HCT116 (cell line): ENCODE data around the gene SNX13. TPM values are rescaled to one million over a fixed set of nuclear protein-coding genes. Genes with fewer than 3 reads are reported as not detected.

Experiments used
- ATAC-seq: fragments of 200-7000 bp; cut with Tn5 transposase; 2 replicates; pipeline ENCODE4 v1.9.1; 2020; ENCODE audit warnings: mild to moderate bottlenecking, moderate library complexity
- BruUV-seq: library from RNA; stranded (reverse); fragments of 400-500 nt; replicated peaks from 2 replicates; lab custom pipeline; 2021; lab: Mats Ljungman, UMichigan
- CTCF ChIA-PET: fragments of 300-600 bp; sonication (Branson Sonifier 250); formaldehyde crosslinking; loops from one replicate; lab custom pipeline; 2021; ENCODE audit warnings: antibody characterized with exemption; lab: Charles Lee
- POLR2A ChIA-PET: fragments of 300-600, 350-600 bp; sonication (Branson Sonifier 250); formaldehyde crosslinking; loops from one replicate; lab custom pipeline; 2021; ENCODE audit warnings: antibody characterized with exemption; lab: Charles Lee
- RAD21 ChIA-PET, 2 experiments: fragments of 300-600 bp; sonication (Branson Sonifier 250); formaldehyde crosslinking; loops; one replicate each; lab custom pipeline; 2023; ENCODE audit warnings: low total read pairs in 2 of 2; ENCODE audit not compliant: uncharacterized antibody in 2 of 2, unreplicated experiment in 2 of 2, low non-redundant PET in 1 of 2; lab: Charles Lee
- DNase-seq: peaks from one replicate; pipeline ENCODE4 v3.0.0-alpha.2; 2010; ENCODE audit warnings: low read depth, low spot score
- H2AFZ ChIP-seq: fragments of 200-600 bp; shearing (Covaris generic), sonication (generic); 2 replicates; pipeline ENCODE4 v1.6.1; 2017; ENCODE audit warnings: low read depth, mixed run types, mixed read lengths, antibody characterized with exemption, low read length; ENCODE audit not compliant: poor library complexity, severe bottlenecking
- H3K27ac ChIP-seq: 2 replicates; pipeline ENCODE4 v1.5.1; 2012; ENCODE audit warnings: low read depth, low read length
- H3K27me3 ChIP-seq: fragments of 200-600 bp; sonication (generic); 2 replicates; pipeline ENCODE4 v1.6.1; 2016; ENCODE audit warnings: mixed run types, low read length, mixed read lengths; ENCODE audit not compliant: insufficient read depth
- H3K36me3 ChIP-seq, 2 experiments: fragments of 200-500 bp in 1 of 2; fragments of 200-600 bp in 1 of 2; sonication (Bioruptor generic) in 1 of 2; sonication (generic) in 1 of 2; 2 replicates each; pipeline versions ENCODE4 v1.5.1 to v1.6.1; 2014 to 2016; ENCODE audit warnings: low read length in 2 of 2, inconsistent platforms in 1 of 2, mixed read lengths in 1 of 2, mixed run types in 1 of 2; ENCODE audit not compliant: insufficient read depth in 2 of 2, control insufficient read depth in 1 of 2
- H3K4me1 ChIP-seq, 2 experiments: fragments of 200-600 bp in 1 of 2; sonication (generic) in 1 of 2; 2 replicates each; pipeline versions ENCODE4 v1.5.1 to v1.6.1; 2012 to 2017; ENCODE audit warnings: low read length in 2 of 2, inconsistent platforms in 1 of 2, mild to moderate bottlenecking in 1 of 2, mixed read lengths in 1 of 2, mixed run types in 1 of 2, moderate library complexity in 1 of 2; ENCODE audit not compliant: insufficient read depth in 2 of 2, control insufficient read depth in 1 of 2
- H3K4me2 ChIP-seq: fragments of 200-600 bp; sonication (generic); 2 replicates; pipeline ENCODE4 v1.6.1; 2017; ENCODE audit warnings: mixed run types, low read length, mixed read lengths
- H3K4me3 ChIP-seq, 2 experiments: fragments of 200-600 bp in 1 of 2; sonication (generic) in 1 of 2; replicated peaks in 1 of 2; 2 replicates each; pipeline ENCODE4 v1.5.1; 2011 to 2016; ENCODE audit warnings: low read length in 2 of 2, control low read depth in 1 of 2, low read depth in 1 of 2, mild to moderate bottlenecking in 1 of 2, mixed read lengths in 1 of 2, mixed run types in 1 of 2
- H3K79me2 ChIP-seq: fragments of 200-600 bp; sonication (generic); 2 replicates; pipeline ENCODE4 v1.6.1; 2017; ENCODE audit warnings: mild to moderate bottlenecking, mixed run types, low read length, moderate library complexity, mixed read lengths; ENCODE audit not compliant: insufficient read depth
- H3K9ac ChIP-seq: fragments of 200-600 bp; sonication (generic); 2 replicates; pipeline ENCODE4 v1.6.1; 2016; ENCODE audit warnings: low read length, mixed read lengths
- H3K9me2 ChIP-seq: fragments of 200-600 bp; sonication (generic), shearing (Covaris generic); 2 replicates; pipeline ENCODE4 v1.6.1; 2017; ENCODE audit warnings: mixed run types, mild to moderate bottlenecking, moderate library complexity; ENCODE audit not compliant: insufficient read depth
- H3K9me3 ChIP-seq, 2 experiments: fragments of 200-500 bp in 1 of 2; fragments of 200-600 bp in 1 of 2; sonication (Bioruptor generic) in 1 of 2; sonication (generic) in 1 of 2; 2 replicates each; pipeline ENCODE4 v1.6.1; 2014 to 2017; ENCODE audit warnings: low read length in 2 of 2, mixed read lengths in 2 of 2, inconsistent platforms in 1 of 2, low read depth in 1 of 2, mild to moderate bottlenecking in 1 of 2, mixed run types in 1 of 2, moderate library complexity in 1 of 2; ENCODE audit not compliant: control insufficient read depth in 1 of 2, insufficient read depth in 1 of 2
- H4K20me1 ChIP-seq: fragments of 200-600 bp; sonication (generic), shearing (Covaris generic); 2 replicates; pipeline ENCODE4 v1.6.1; 2017; ENCODE audit warnings: mixed run types, mild to moderate bottlenecking, moderate library complexity; ENCODE audit not compliant: insufficient read depth
- EGR1 ChIP-seq: IDR thresholded peaks from 2 replicates; pipeline ENCODE4 v1.6.1; 2012; ENCODE audit warnings: low read depth
- ELF1 ChIP-seq: IDR thresholded peaks from 2 replicates; pipeline ENCODE4 v1.6.1; 2012; ENCODE audit warnings: low read depth, borderline replicate concordance
- EZH2 ChIP-seq: fragments of 200-600 bp; sonication (generic); IDR thresholded peaks from 2 replicates; pipeline ENCODE4 v1.6.1; 2017; ENCODE audit warnings: antibody characterized with exemption, mixed run types
- JUND ChIP-seq: IDR thresholded peaks from 2 replicates; pipeline ENCODE4 v1.6.1; 2012
- SIN3A ChIP-seq: IDR thresholded peaks from 2 replicates; pipeline ENCODE4 v1.6.1; 2012; ENCODE audit warnings: low read depth
- TCF7L2 ChIP-seq: IDR thresholded peaks from 2 replicates; pipeline ENCODE4 v1.7.0; 2011; ENCODE audit warnings: borderline replicate concordance, inconsistent platforms; ENCODE audit not compliant: insufficient read depth, insufficient read length; ENCODE audit errors: extremely low read depth
- intact Hi-C: fragments of 100-400 bp; cut with micrococcal nuclease; formaldehyde crosslinking; loops from 2 replicates; pipeline ENCODE4 v1.10.0; 2022
- total RNA-seq: library from RNA; stranded (reverse); gene quantifications from one replicate; pipeline ENCODE4 v1.2.1, GENCODE V29; 2021; ENCODE audit not compliant: unreplicated experiment
- TF ChIP-seq, protein P1 (sequence below), 3 experiments: fragments of 200-600 bp in 1 of 3; sonication (generic) in 1 of 3; IDR thresholded peaks in 2 of 3; conservative IDR thresholded peaks in 1 of 3; 2 replicates each; pipeline ENCODE4 v1.5.1; 2012 to 2017; ENCODE audit warnings: low read depth in 2 of 3, low read length in 2 of 3, antibody characterized with exemption in 1 of 3, borderline replicate concordance in 1 of 3, control low read depth in 1 of 3, mild to moderate bottlenecking in 1 of 3, mixed read lengths in 1 of 3, mixed run types in 1 of 3, moderate library complexity in 1 of 3; ENCODE audit not compliant: insufficient read depth in 1 of 3
- TF ChIP-seq, protein P2 (sequence below): IDR thresholded peaks from 2 replicates; pipeline ENCODE4 v1.6.1; 2012; ENCODE audit warnings: low read depth
- TF ChIP-seq, protein P3 (sequence below): IDR thresholded peaks from 2 replicates; pipeline ENCODE4 v1.6.1; 2011; ENCODE audit warnings: mild to moderate bottlenecking, low read length, moderate library complexity; ENCODE audit not compliant: insufficient replicate concordance; ENCODE audit errors: extremely low read depth
- TF ChIP-seq, protein P4 (sequence below): IDR thresholded peaks from 2 replicates; pipeline ENCODE4 v1.6.1; 2012

The SNX13 gene
- total RNA-seq, 1 experiment from 2014 or later, result 33.4 TPM

DNA sequence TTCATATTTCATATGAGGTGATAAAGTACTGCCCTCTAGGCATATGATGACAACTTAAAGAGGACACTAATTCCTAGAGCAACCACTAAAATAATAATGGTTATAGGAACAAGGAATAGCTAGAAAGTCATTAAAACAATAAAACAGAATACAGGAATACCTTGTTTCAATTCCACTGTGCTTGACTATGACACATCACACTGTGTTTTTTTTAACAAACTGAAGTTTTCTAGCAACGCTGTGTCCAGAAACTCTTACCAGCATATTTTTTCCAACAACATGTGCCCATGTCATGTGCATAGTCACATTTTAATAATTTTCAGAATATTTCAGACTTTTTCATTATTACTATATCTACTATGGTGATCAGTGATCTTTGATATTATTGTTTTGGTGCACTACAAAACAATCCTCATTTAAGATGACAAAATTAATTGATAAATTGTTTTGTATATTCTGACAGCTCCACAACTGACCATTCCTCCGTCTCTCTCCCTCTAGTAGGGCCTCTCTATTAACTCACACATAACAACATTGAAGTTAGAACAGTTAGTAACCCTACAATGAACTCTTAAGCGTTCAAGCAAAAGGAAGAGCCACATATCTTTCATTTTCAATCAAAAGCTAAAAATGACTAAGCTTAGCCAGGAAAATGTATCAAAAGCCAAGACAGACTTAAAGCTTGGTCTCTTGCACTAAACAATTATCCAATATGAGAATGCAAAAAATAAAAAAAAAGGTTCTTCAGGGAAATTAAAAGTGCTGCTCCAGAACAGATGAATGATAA, 85.8 kb downstream of the SNX13 start:
- POLR2A ChIA-PET, result no interaction called here
- TF ChIP-seq EZH2 (no peak), SIN3A (no peak), JUND (no peak), EGR1 (no peak), ELF1 (no peak), TCF7L2 (no peak)
- TF ChIP-seq, protein P1, sequence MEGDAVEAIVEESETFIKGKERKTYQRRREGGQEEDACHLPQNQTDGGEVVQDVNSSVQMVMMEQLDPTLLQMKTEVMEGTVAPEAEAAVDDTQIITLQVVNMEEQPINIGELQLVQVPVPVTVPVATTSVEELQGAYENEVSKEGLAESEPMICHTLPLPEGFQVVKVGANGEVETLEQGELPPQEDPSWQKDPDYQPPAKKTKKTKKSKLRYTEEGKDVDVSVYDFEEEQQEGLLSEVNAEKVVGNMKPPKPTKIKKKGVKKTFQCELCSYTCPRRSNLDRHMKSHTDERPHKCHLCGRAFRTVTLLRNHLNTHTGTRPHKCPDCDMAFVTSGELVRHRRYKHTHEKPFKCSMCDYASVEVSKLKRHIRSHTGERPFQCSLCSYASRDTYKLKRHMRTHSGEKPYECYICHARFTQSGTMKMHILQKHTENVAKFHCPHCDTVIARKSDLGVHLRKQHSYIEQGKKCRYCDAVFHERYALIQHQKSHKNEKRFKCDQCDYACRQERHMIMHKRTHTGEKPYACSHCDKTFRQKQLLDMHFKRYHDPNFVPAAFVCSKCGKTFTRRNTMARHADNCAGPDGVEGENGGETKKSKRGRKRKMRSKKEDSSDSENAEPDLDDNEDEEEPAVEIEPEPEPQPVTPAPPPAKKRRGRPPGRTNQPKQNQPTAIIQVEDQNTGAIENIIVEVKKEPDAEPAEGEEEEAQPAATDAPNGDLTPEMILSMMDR (IDR thresholded peaks at IDR 0.05 in 2 of 3, conservative IDR thresholded peaks at IDR 0.05 in 1 of 3; ENCODE audit: borderline replicate concordance in 1 of 3, insufficient read depth in 1 of 3, low read depth in 2 of 3, low read length in 2 of 3), result no peak
- TF ChIP-seq, protein P2, sequence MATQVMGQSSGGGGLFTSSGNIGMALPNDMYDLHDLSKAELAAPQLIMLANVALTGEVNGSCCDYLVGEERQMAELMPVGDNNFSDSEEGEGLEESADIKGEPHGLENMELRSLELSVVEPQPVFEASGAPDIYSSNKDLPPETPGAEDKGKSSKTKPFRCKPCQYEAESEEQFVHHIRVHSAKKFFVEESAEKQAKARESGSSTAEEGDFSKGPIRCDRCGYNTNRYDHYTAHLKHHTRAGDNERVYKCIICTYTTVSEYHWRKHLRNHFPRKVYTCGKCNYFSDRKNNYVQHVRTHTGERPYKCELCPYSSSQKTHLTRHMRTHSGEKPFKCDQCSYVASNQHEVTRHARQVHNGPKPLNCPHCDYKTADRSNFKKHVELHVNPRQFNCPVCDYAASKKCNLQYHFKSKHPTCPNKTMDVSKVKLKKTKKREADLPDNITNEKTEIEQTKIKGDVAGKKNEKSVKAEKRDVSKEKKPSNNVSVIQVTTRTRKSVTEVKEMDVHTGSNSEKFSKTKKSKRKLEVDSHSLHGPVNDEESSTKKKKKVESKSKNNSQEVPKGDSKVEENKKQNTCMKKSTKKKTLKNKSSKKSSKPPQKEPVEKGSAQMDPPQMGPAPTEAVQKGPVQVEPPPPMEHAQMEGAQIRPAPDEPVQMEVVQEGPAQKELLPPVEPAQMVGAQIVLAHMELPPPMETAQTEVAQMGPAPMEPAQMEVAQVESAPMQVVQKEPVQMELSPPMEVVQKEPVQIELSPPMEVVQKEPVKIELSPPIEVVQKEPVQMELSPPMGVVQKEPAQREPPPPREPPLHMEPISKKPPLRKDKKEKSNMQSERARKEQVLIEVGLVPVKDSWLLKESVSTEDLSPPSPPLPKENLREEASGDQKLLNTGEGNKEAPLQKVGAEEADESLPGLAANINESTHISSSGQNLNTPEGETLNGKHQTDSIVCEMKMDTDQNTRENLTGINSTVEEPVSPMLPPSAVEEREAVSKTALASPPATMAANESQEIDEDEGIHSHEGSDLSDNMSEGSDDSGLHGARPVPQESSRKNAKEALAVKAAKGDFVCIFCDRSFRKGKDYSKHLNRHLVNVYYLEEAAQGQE, result no peak
- TF ChIP-seq, protein P3, sequence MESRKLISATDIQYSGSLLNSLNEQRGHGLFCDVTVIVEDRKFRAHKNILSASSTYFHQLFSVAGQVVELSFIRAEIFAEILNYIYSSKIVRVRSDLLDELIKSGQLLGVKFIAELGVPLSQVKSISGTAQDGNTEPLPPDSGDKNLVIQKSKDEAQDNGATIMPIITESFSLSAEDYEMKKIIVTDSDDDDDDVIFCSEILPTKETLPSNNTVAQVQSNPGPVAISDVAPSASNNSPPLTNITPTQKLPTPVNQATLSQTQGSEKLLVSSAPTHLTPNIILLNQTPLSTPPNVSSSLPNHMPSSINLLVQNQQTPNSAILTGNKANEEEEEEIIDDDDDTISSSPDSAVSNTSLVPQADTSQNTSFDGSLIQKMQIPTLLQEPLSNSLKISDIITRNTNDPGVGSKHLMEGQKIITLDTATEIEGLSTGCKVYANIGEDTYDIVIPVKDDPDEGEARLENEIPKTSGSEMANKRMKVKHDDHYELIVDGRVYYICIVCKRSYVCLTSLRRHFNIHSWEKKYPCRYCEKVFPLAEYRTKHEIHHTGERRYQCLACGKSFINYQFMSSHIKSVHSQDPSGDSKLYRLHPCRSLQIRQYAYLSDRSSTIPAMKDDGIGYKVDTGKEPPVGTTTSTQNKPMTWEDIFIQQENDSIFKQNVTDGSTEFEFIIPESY, result no peak
- TF ChIP-seq, protein P4, sequence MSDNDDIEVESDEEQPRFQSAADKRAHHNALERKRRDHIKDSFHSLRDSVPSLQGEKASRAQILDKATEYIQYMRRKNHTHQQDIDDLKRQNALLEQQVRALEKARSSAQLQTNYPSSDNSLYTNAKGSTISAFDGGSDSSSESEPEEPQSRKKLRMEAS, result no peak
- TF ChIP-seq, all 23 proteins: peak for 0
- no peak overlapping the region for H2AFZ ChIP-seq
- no TSS peak for BruUV-seq
- no peak for DNase-seq
- no peaks in the 10 kb centered on the region for H3K9me2 ChIP-seq
- H3K27me3 ChIP-seq, result no peaks in the 10 kb centered on the region
- no peak overlapping the region for H3K9ac ChIP-seq
- H3K27ac ChIP-seq, result no peak overlapping the region
- H3K36me3 ChIP-seq, result no peaks in the 10 kb centered on the region
- intact Hi-C loops, result no loop called here
- H4K20me1 ChIP-seq, result no peaks in the 10 kb centered on the region
- no peak overlapping the region for H3K4me2 ChIP-seq
- 0 out of 4 replicates have a peak, but pooled peaks cover 0 to 4% of the 10 kb centered on the region in 2 experiments for H3K9me3 ChIP-seq
- ChIA-PET CTCF (no interaction called here), RAD21 (no interaction called here)
- H3K4me1 ChIP-seq, result no peaks in the 10 kb centered on the region
- no peak for ATAC-seq
- H3K79me2 ChIP-seq, result no peaks in the 10 kb centered on the region
- no peak overlapping the region for H3K4me3 ChIP-seq
